CD4-positive, CD25-positive, alpha-beta regulatory T cell (primary cell): ENCODE data around the gene ZNF33A. TPM values are rescaled to one million over a fixed set of nuclear protein-coding genes. Genes with fewer than 3 reads are reported as not detected.
"Not testable (repeated sequence)": the region's sequence is repeated elsewhere in the genome, so short reads cannot be mapped to it uniquely, and the experiment has no call there.

Experiments
- ATAC-seq, 2 donors: fragments of 150-1000 bp; cut with Tn5 transposase; one replicate each; pipeline ENCODE4 v1.10.0; 2021; ENCODE audit warnings: low read depth in 2 of 2, moderate number of reproducible peaks in 2 of 2, moderate library complexity in 1 of 2
- DNase-seq, 3 donors: peaks; one replicate each; pipeline versions ENCODE4 v3.0.0 to v3.0.0-alpha.2; 2012 to 2022; ENCODE audit warnings: mixed read lengths in 1 of 3
- H3K27ac ChIP-seq: one replicate; pipeline ENCODE4 v1.7.0; 2013; ENCODE audit warnings: mild to moderate bottlenecking, low read length; ENCODE audit not compliant: insufficient read depth, poor library complexity, severe bottlenecking
- H3K27me3 ChIP-seq: one replicate; pipeline ENCODE4 v1.7.0; 2013; ENCODE audit warnings: low read length; ENCODE audit not compliant: control insufficient read depth, insufficient read depth
- H3K36me3 ChIP-seq: one replicate; pipeline ENCODE4 v1.7.0; 2013; ENCODE audit warnings: mild to moderate bottlenecking, low read length, moderate library complexity; ENCODE audit not compliant: control insufficient read depth, insufficient read depth
- H3K4me1 ChIP-seq: 2 replicates; pipeline ENCODE4 v1.7.0; 2013; ENCODE audit warnings: mild to moderate bottlenecking, low read length; ENCODE audit not compliant: insufficient read depth, control insufficient read depth, poor library complexity, severe bottlenecking
- H3K4me3 ChIP-seq: one replicate; pipeline ENCODE4 v1.7.0; 2013; ENCODE audit warnings: low read depth, mild to moderate bottlenecking, low read length, moderate library complexity
- H3K9me3 ChIP-seq, 2 experiments: 1 replicate in 1 of 2; 2 replicates in 1 of 2; pipeline ENCODE4 v1.7.0; 2013; ENCODE audit warnings: low read length in 2 of 2, mild to moderate bottlenecking in 1 of 2, moderate library complexity in 1 of 2; ENCODE audit not compliant: control insufficient read depth in 2 of 2
- H3K27ac Mint-ChIP-seq, 3 donors: one replicate each; pipeline ENCODE4 v1.8.0; 2020 to 2022; ENCODE audit warnings: mild to moderate bottlenecking in 3 of 3, mixed read lengths in 3 of 3, moderate library complexity in 2 of 3
- H3K27me3 Mint-ChIP-seq: one replicate; pipeline ENCODE4 v1.8.0; 2022; ENCODE audit warnings: mild to moderate bottlenecking, mixed read lengths
- H3K36me3 Mint-ChIP-seq: one replicate; pipeline ENCODE4 v1.8.0; 2020; ENCODE audit warnings: mixed read lengths
- H3K4me1 Mint-ChIP-seq, 4 donors: one replicate each; pipeline ENCODE4 v1.8.0; 2020 to 2022; ENCODE audit warnings: mixed read lengths in 4 of 4, mild to moderate bottlenecking in 1 of 4
- H3K4me3 Mint-ChIP-seq, 4 donors: one replicate each; pipeline ENCODE4 v1.8.0; 2020 to 2022; ENCODE audit warnings: mild to moderate bottlenecking in 4 of 4, mixed read lengths in 4 of 4, moderate library complexity in 3 of 4
- H3K9me3 Mint-ChIP-seq, 7 donors: one replicate each; pipeline ENCODE4 v1.8.0; 2020 to 2022; ENCODE audit warnings: mixed read lengths in 7 of 7, mild to moderate bottlenecking in 3 of 7, moderate library complexity in 2 of 7
- polyA plus RNA-seq, 4 donors: library from polyadenylated mRNA; unstranded; fragments of 300-500 nt; fragmentation: Illumina TruSeq; gene quantifications; one replicate each; pipeline ENCODE4 v1.2.3, GENCODE V29; 2021
- total RNA-seq: library from RNA; stranded (reverse); gene quantifications from one replicate; pipeline ENCODE4 v1.2.3, GENCODE V29; 2022

ZNF33A gene
- total and polyA plus RNA-seq, 5 donors from 2014 or later, result 17.0 to 46.0 (median 19.7) TPM

- H3K27me3 Mint-ChIP-seq, result peaks cover 4% of the 10 kb centered on the region
- DNase-seq, result no peak
Measured at GRCh38 chr10:37992083-37992482, 18.4 kb upstream of the ZNF33A start.

DNA sequence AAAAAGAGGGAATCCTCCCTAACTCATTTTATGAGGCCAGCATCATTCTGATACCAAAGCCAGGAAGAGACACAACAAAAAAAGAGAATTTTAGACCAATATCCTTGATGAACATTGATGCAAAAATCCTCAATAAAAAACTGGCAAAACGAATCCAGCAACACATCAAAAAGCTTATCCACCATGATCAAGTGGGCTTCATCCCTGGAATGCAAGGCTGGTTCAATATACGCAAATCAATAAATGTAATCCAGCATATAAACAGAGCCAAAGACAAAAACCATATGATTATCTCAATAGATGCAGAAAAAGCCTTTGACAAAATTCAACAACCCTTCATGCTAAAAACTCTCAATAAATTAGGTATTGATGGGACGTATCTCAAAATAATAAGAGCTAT lies 11.6 kb upstream of the ZNF33A start:
- H3K27me3 ChIP-seq, H3K4me1 Mint-ChIP-seq, H3K27ac ChIP-seq, DNase-seq, H3K4me3 ChIP-seq, H3K9me3 Mint-ChIP-seq, H3K9me3 ChIP-seq, H3K36me3 Mint-ChIP-seq, ATAC-seq, H3K4me3 Mint-ChIP-seq, H3K27ac Mint-ChIP-seq, H3K4me1 ChIP-seq, H3K27me3 Mint-ChIP-seq, H3K36me3 ChIP-seq: not testable (repeated sequence)

More at GRCh38 chr10:37992083-37992482, 18.4 kb upstream of the ZNF33A start:
- Histone ChIP-seq H3K9me3 (no peaks in the 10 kb centered on the region), H3K27ac (no peak overlapping the region), H3K4me1 (no peaks in the 10 kb centered on the region), H3K36me3 (no peaks in the 10 kb centered on the region), H3K27me3 (no peaks in the 10 kb centered on the region), H3K4me3 (no peak overlapping the region)
- Mint-ChIP-seq H3K36me3 (no peaks in the 10 kb centered on the region), H3K9me3 (no peaks in the 10 kb centered on the region), H3K4me3 (no peak overlapping the region), H3K27ac (no peak overlapping the region), H3K4me1 (no peaks in the 10 kb centered on the region)
- ATAC-seq, result no peak

- not testable (repeated sequence) for H3K27ac Mint-ChIP-seq, H3K36me3 ChIP-seq, H3K9me3 ChIP-seq, H3K36me3 Mint-ChIP-seq, H3K4me1 ChIP-seq, H3K27me3 ChIP-seq, H3K4me3 ChIP-seq, ATAC-seq, H3K27me3 Mint-ChIP-seq, DNase-seq, H3K27ac ChIP-seq, H3K9me3 Mint-ChIP-seq, H3K4me1 Mint-ChIP-seq, H3K4me3 Mint-ChIP-seq
Measured at GRCh38 chr10:38000474-38000873, 10.0 kb upstream of the ZNF33A start.

DNA sequence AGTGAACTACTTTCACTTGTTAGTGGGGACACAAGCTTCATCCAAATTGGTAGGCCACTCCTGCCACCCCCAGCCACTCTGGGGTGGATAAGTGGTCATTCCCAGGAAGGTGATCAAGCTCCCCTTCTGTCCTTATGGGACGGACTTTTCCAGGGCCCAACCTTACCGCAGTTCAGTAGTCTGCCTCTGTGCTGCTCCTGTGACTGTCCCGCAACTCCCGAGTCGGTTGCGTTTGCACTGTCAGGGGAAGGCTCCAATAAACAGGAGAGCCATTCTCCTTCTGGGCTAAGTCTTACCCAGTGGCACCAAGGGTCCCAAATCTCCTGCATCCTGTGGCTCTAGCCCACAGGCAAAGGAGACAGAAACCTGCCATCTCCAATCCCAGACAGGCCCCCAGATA lies 7.4 kb upstream of the ZNF33A start:
- no peaks in the 10 kb centered on the region for H3K9me3 Mint-ChIP-seq
- H3K4me3 Mint-ChIP-seq, result no peak overlapping the region
- H3K27ac ChIP-seq, result no peak overlapping the region
- H3K27ac Mint-ChIP-seq, result no peak overlapping the region
- H3K9me3 ChIP-seq, result no peaks in the 10 kb centered on the region
- H3K4me3 ChIP-seq, result no peak overlapping the region
- no peaks in the 10 kb centered on the region for H3K36me3 ChIP-seq
- H3K27me3 Mint-ChIP-seq, result no peaks in the 10 kb centered on the region
- H3K27me3 ChIP-seq, result no peaks in the 10 kb centered on the region
- H3K4me1 ChIP-seq, result no peaks in the 10 kb centered on the region
- H3K36me3 Mint-ChIP-seq, result no peaks in the 10 kb centered on the region
- peaks cover 0 to under 1% (median 0%) of the 10 kb centered on the region in 4 donors for H3K4me1 Mint-ChIP-seq
- ATAC-seq, result no peak
- DNase-seq, result no peak

DNA sequence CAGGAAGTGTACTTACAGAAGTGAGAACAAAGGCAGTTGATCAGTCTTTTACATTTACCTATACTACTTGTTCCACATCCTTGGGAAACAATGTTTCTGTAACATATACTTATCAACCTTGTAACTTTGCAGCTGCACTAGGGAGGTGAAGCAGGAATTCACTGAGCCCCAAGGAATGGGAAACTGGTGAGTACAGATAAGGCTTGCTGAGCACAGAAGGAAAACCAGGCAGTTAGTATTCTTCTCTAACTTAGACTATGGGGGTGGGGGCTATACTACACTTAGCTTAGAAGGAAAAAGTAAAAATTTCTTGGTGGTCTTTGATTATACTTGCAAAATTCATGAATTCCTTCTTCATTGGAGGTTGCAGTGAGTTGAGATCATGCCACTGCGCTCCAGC lies 6.9 kb upstream of the ZNF33A start:
- Mint-ChIP-seq H3K4me3 (no peak overlapping the region), H3K36me3 (no peaks in the 10 kb centered on the region), H3K9me3 (no peaks in the 10 kb centered on the region), H3K27ac (no peak overlapping the region), H3K4me1 (peaks cover 0 to 2% (median 0%) of the 10 kb centered on the region in 4 donors), H3K27me3 (no peaks in the 10 kb centered on the region)
- no peak overlapping the region for H3K4me3 ChIP-seq
- ATAC-seq, result no peak
- no peak for DNase-seq
- H3K27me3 ChIP-seq, result no peaks in the 10 kb centered on the region
- H3K4me1 ChIP-seq, result no peaks in the 10 kb centered on the region
- H3K27ac ChIP-seq, result no peak overlapping the region
- no peaks in the 10 kb centered on the region for H3K9me3 ChIP-seq
- H3K36me3 ChIP-seq, result no peaks in the 10 kb centered on the region

GRCh38 chr10:38007551-38007950 lies 2.9 kb upstream of the ZNF33A start:
- no peak overlapping the region for H3K27ac Mint-ChIP-seq
- Histone ChIP-seq H3K4me3 (no peak overlapping the region), H3K27ac (no peak overlapping the region), H3K36me3 (peaks cover 4% of the 10 kb centered on the region), H3K4me1 (peaks cover 19% of the 10 kb centered on the region), H3K27me3 (no peaks in the 10 kb centered on the region), H3K9me3 (no peaks in the 10 kb centered on the region)
- DNase-seq (no peak), ATAC-seq (no peak)
- peaks cover 1% of the 10 kb centered on the region for H3K36me3 Mint-ChIP-seq
- H3K27me3 Mint-ChIP-seq, result no peaks in the 10 kb centered on the region
- peaks cover 6 to 30% (median 16%) of the 10 kb centered on the region in 4 donors for H3K4me1 Mint-ChIP-seq
- no peaks in the 10 kb centered on the region for H3K9me3 Mint-ChIP-seq
- no peak overlapping the region for H3K4me3 Mint-ChIP-seq

DNA sequence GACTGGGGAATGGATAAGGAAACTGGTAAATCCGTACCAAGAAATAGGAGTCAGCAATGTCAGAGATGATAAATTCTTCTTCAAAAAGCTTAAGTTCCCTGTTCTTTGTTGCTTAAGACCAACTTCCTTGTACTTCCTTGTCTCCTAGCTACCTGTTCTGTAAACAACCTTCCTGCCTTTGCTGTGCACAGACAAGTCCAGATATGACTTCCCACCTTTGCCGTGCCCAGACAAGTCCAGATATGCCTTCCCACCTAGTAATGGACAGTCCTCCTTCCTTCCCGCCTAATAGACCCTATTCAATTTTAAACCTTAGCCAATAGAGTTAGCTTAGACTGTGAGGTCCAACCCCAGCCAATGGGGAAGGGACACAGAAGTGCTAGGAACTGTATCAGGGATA lies 2.5 kb upstream of the ZNF33A start:
- Histone ChIP-seq H3K4me3 (no peak overlapping the region), H3K4me1 (peaks cover 22% of the 10 kb centered on the region), H3K27ac (no peak overlapping the region), H3K9me3 (no peaks in the 10 kb centered on the region), H3K36me3 (peaks cover 8% of the 10 kb centered on the region), H3K27me3 (no peaks in the 10 kb centered on the region)
- Mint-ChIP-seq H3K27ac (no peak overlapping the region), H3K9me3 (no peaks in the 10 kb centered on the region), H3K4me3 (peak overlapping the region in 1 of 4 donors; percentile 38), H3K27me3 (no peaks in the 10 kb centered on the region), H3K36me3 (peaks cover 4% of the 10 kb centered on the region), H3K4me1 (peaks cover 6 to 33% (median 19%) of the 10 kb centered on the region in 4 donors)
- ATAC-seq (no peak), DNase-seq (no peak)

- H3K4me1 Mint-ChIP-seq, result peaks cover 37 to 65% (median 47%) of the 10 kb centered on the region in 4 donors
- peak overlapping the region in 1 of 3 donors; percentile 56 for H3K27ac Mint-ChIP-seq
- H3K36me3 Mint-ChIP-seq, result peaks cover 69% of the 10 kb centered on the region
Measured at GRCh38 chr10:38016354-38016753, 5.9 kb downstream of the ZNF33A start.

More at GRCh38 chr10:38016354-38016753, 5.9 kb downstream of the ZNF33A start:
- Histone ChIP-seq H3K36me3 (peaks cover 79% of the 10 kb centered on the region), H3K4me3 (no peak overlapping the region), H3K27me3 (no peaks in the 10 kb centered on the region), H3K4me1 (peaks cover 20% of the 10 kb centered on the region), H3K27ac (no peak overlapping the region), H3K9me3 (no peaks in the 10 kb centered on the region)
- no peaks in the 10 kb centered on the region for H3K27me3 Mint-ChIP-seq
- no peak overlapping the region for H3K4me3 Mint-ChIP-seq
- ATAC-seq, result no peak
- peaks cover 0 to 10% (median 3%) of the 10 kb centered on the region in 7 donors for H3K9me3 Mint-ChIP-seq
- DNase-seq, result no peak
